ENCODE results near the gene TSPAN10.

The TSPAN10 gene

DNA sequence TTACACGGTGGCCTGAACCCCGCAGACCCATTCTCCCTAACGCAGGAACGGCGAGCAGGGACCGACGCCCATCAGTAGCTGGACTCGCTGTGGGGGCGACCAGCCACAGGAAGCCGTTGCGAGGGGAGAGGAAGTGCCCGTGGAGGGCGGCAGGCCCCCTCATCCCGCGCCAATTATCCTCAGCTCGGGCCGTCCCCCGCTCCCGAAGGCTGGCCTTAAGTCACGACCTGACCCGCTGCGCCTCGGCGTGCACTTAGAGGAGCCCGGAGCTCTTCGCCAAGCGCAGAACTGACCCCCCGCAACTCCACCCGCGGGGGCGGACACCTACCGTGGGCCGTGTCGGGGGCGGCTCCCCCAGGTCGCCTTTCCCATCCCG is 46.2 kb downstream of the TSPAN10 start:
- TF ChIP-seq, protein P1, sequence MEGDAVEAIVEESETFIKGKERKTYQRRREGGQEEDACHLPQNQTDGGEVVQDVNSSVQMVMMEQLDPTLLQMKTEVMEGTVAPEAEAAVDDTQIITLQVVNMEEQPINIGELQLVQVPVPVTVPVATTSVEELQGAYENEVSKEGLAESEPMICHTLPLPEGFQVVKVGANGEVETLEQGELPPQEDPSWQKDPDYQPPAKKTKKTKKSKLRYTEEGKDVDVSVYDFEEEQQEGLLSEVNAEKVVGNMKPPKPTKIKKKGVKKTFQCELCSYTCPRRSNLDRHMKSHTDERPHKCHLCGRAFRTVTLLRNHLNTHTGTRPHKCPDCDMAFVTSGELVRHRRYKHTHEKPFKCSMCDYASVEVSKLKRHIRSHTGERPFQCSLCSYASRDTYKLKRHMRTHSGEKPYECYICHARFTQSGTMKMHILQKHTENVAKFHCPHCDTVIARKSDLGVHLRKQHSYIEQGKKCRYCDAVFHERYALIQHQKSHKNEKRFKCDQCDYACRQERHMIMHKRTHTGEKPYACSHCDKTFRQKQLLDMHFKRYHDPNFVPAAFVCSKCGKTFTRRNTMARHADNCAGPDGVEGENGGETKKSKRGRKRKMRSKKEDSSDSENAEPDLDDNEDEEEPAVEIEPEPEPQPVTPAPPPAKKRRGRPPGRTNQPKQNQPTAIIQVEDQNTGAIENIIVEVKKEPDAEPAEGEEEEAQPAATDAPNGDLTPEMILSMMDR (IDR thresholded peaks at IDR 0.05; ENCODE audit: low read depth, low read length, missing control alignments) = no peak
- DNase-seq = no peak
- H3K27me3 ChIP-seq (replicated peaks) = no peaks in the 10 kb centered on the region
- H3K27ac ChIP-seq = peak overlapping the region; percentile 70
- H3K4me3 ChIP-seq (ENCODE audit: low read depth, low read length) = peak overlapping the region; percentile 93
- peaks cover 30% of the 10 kb centered on the region for H3K36me3 ChIP-seq (replicated peaks)
- in situ Hi-C loops (cut with HindIII; ENCODE audit: low pct_ligation_motif_present, low sequenced_read_pairs) = no loop called here

DNA sequence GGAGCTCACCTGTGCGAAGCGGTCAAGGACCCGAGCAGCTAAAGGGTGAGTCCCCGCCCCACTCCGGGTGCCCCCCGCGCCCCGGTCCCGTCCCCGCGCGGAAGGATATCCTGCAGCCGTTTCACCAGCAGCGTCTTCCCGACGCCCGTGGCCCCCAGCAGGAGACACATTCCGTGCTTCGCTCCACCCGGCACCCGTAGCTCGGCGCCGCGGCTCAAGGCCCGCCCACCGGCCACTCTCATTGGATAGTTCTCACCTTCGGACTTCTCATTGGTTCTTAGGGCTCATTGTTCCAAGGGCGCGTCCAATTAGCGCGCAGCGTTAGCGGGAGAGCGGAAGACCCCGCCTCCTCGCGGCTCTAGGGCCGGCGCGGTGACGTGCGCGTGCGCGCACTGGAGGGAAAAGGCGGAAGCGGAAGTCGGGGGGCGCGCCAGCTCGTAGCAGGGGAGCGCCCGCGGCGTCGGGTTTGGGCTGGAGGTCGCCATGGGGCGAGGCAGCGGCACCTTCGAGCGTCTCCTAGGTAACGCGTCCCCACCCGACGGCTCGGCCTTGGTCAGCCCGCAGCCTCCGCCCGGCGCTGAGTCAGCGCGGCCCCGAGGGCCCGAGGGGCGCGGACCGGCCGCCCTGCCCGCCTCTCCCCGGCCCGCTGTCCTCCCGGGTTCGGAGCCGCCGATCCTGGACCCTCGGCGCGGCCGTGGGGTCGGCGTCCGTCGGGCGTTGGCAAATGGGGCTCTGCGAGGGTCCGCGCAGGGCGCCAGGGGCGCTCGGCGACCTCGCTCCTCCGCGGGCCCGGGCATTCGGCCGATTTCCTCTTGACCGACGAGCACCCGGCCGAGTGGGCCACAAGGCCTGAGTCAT is 46.8 kb downstream of the TSPAN10 start, which contains the start of the genes ARL16 and HGS:
ARL16 (minus strand) TSS at position 214 of the 858 bp plus-strand sequence; CDS start at position 170, 44 bp downstream.
HGS (plus strand) TSS at position 428 of the 858 bp plus-strand sequence; CDS start at position 484, 56 bp downstream.
- peak within 1 kb of the TSS; percentile 96 for H3K27ac ChIP-seq
- H3K4me3 ChIP-seq (ENCODE audit: low read depth, low read length) = peak within 1 kb of the TSS; percentile 93
- H3K27me3 ChIP-seq (replicated peaks) = no peaks in the 10 kb centered on the region
- TF ChIP-seq, protein P1 (IDR thresholded peaks at IDR 0.05; ENCODE audit: low read depth, low read length, missing control alignments) = no peak
- in situ Hi-C loops (cut with HindIII; ENCODE audit: low pct_ligation_motif_present, low sequenced_read_pairs) = no loop called here
- peak; percentile 99 for DNase-seq
- peaks cover 36% of the 10 kb centered on the region for H3K36me3 ChIP-seq (replicated peaks)

DNA sequence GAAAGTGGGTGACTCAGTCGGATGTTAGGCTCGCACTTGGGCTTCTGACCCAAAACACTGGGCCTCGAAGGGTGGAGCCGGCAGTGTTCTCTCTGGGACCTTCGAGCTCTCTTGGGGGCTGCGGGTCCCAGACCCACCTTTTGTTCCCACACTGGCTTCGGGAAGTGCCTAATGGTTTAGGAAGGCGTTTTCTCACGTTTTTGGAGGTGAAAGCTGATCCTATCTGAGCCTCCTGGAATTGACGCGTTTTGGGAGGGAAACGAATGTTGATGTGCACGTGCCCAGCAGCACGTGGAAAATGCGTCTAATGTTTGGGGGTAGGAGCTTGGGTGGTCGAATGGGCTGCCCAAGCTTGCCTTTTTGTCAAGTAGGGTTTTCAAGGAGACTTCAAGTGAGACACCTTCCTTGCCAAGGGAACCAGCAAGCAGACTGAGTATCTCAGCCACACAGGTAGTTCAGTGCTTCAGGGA is 47.5 kb downstream of the TSPAN10 start:
- DNase-seq = peak; percentile 81
- Histone ChIP-seq H3K4me3 (ENCODE audit: low read depth, low read length) (peak overlapping the region; percentile 93), H3K27me3 (replicated peaks) (no peaks in the 10 kb centered on the region), H3K36me3 (replicated peaks) (peaks cover 43% of the 10 kb centered on the region), H3K27ac (peak overlapping the region; percentile 96)
- TF ChIP-seq, protein P1 (IDR thresholded peaks at IDR 0.05; ENCODE audit: low read depth, low read length, missing control alignments) = no peak
- in situ Hi-C loops (cut with HindIII; ENCODE audit: low pct_ligation_motif_present, low sequenced_read_pairs) = no loop called here

DNA sequence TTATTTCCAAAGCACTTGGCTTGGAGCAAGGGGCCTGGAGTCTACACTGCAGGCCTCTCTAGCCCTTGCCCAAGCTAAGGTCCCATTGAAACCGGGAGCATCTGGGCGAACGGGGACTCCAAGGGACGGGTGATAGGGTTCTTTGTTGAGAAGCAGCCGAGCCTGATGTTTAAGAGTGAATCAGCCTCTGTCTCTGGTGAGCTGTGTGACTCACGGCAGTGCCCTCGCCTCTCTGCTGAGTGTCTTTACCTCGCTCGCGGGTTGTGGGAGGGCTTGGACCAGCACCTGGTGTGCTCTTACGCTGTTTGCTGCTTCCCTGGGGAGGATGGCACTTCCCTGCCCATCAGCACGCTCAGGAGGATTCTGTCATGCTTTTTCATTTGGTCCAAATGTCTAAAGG is 48.1 kb downstream of the TSPAN10 start:
- TF ChIP-seq, protein P1 (IDR thresholded peaks at IDR 0.05; ENCODE audit: low read depth, low read length, missing control alignments) = no peak
- in situ Hi-C loops (cut with HindIII; ENCODE audit: low pct_ligation_motif_present, low sequenced_read_pairs) = no loop called here
- DNase-seq = peak; percentile 73
- H3K36me3 ChIP-seq (replicated peaks) = peaks cover 45% of the 10 kb centered on the region
- H3K27ac ChIP-seq = peak overlapping the region; percentile 96
- peak overlapping the region; percentile 93 for H3K4me3 ChIP-seq (ENCODE audit: low read depth, low read length)
- H3K27me3 ChIP-seq (replicated peaks) = no peaks in the 10 kb centered on the region

DNA sequence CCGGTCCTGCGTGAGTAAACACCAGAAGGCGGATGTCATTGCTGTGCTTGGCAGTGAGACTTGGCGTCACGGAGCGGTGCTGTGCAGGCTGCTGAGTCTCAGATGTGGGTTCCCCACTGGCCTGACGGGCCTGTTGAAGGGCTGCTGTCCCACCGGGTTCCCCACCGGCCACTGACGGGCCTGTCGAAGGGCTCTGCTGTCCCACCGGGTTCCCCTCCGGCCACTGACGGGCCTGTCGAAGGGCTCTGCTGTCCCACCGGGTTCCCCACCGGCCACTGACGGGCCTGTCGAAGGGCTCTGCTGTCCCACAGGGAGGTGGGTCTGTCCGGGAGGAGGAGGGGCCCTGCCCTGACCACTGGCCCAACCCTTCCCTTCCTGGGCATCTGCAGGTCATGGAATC is 49.6 kb downstream of the TSPAN10 start:
- no peak overlapping the region for H3K4me3 ChIP-seq (ENCODE audit: low read depth, low read length)
- in situ Hi-C loops (cut with HindIII; ENCODE audit: low pct_ligation_motif_present, low sequenced_read_pairs) = no loop called here
- TF ChIP-seq, protein P1 (IDR thresholded peaks at IDR 0.05; ENCODE audit: low read depth, low read length, missing control alignments) = no peak
- peaks cover 58% of the 10 kb centered on the region for H3K36me3 ChIP-seq (replicated peaks)
- H3K27ac ChIP-seq = no peak overlapping the region
- no peak for DNase-seq
- H3K27me3 ChIP-seq (replicated peaks) = no peaks in the 10 kb centered on the region
